OCI-LY1 (cell line): Measurements from ENCODE around the gene RAB3IL1.

Experiments
- EZH2 ChIP-seq: fragments of 200-600 bp; sonication (generic), shearing (Covaris generic); IDR thresholded peaks from 2 replicates; pipeline ENCODE4 v1.8.0; 2017; ENCODE audit warnings: borderline replicate concordance, mixed run types, mild to moderate bottlenecking, antibody characterized with exemption, low read length, moderate library complexity, mixed read lengths
- TF ChIP-seq, protein P1 (sequence below): fragments of 200-600 bp; sonication (generic), shearing (Covaris generic); IDR thresholded peaks from 2 replicates; pipeline ENCODE4 v1.5.1; 2017; ENCODE audit warnings: mild to moderate bottlenecking, antibody characterized with exemption, low read length, moderate library complexity, mixed read lengths

DNA sequence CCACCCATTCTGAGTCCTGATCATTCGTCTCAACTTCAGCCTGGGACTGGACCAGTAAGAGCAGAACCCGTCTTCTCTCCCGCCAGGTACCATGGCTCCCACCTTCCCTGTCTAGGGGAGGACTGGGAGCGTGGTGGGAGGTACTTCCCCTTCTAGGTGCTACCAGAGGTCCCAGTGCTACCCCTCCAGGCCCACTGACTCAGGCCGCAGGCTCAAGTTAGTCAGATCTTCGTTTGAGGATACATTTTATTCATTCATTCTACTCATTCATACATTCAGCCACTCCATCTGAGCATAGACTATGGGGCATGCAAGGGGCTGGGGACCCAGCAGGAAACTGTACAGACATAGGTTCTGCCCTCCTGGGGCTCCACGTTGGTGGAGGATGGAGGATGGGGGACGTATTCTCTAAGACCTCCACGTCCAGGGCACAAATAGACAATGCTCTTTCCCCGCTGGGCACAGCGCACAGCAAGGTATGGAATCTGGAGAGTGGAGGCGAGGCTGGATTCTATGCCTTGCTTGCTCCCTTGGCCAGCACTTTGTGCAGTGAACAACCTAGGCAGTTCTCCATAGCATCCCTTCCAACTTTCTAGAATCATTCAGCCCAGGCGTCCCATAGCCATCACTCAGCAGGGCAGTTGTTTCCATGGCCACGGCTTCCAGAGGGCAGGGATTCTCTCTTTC, 1.0 kb upstream of the RAB3IL1 start:
- TF ChIP-seq, protein P1, sequence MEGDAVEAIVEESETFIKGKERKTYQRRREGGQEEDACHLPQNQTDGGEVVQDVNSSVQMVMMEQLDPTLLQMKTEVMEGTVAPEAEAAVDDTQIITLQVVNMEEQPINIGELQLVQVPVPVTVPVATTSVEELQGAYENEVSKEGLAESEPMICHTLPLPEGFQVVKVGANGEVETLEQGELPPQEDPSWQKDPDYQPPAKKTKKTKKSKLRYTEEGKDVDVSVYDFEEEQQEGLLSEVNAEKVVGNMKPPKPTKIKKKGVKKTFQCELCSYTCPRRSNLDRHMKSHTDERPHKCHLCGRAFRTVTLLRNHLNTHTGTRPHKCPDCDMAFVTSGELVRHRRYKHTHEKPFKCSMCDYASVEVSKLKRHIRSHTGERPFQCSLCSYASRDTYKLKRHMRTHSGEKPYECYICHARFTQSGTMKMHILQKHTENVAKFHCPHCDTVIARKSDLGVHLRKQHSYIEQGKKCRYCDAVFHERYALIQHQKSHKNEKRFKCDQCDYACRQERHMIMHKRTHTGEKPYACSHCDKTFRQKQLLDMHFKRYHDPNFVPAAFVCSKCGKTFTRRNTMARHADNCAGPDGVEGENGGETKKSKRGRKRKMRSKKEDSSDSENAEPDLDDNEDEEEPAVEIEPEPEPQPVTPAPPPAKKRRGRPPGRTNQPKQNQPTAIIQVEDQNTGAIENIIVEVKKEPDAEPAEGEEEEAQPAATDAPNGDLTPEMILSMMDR, result no peak
- no peak for TF ChIP-seq EZH2
